IMR-90 (cell line): Measurements from ENCODE around the gene EIF4A3. TPM values are rescaled to one million over a fixed set of nuclear protein-coding genes. Genes with fewer than 3 reads are reported as not detected.

ENCODE experiments used
- ATAC-seq: fragments of 200-7000 bp; cut with Tn5 transposase; 2 replicates; pipeline ENCODE4 v1.9.1; 2020; ENCODE audit warnings: low read depth, mild to moderate bottlenecking, moderate library complexity
- BruUV-seq: library from RNA; stranded (reverse); fragments of 400-500 nt; replicated peaks from 2 replicates; lab custom pipeline; 2021; lab: Mats Ljungman, UMichigan
- CTCF ChIA-PET: fragments of 300-600 bp; formaldehyde crosslinking; extraction: SDS; loops from one replicate; lab custom pipeline; 2021; ENCODE audit warnings: antibody characterized with exemption; lab: Yijun Ruan, JAX
- POLR2A ChIA-PET: fragments of 300-600 bp; sonication (Branson Sonifier 250); formaldehyde crosslinking; loops from one replicate; lab custom pipeline; 2022; ENCODE audit warnings: antibody characterized with exemption; ENCODE audit not compliant: unreplicated experiment; lab: Charles Lee
- DNase-seq: peaks from one replicate; pipeline ENCODE4 v3.0.0; 2013
- H2AFZ ChIP-seq: replicated peaks from 2 replicates; pipeline ENCODE3; 2013; ENCODE audit warnings: low read length, mild to moderate bottlenecking; ENCODE audit not compliant: poor library complexity
- H2AK5ac ChIP-seq: 2 replicates; pipeline ENCODE4 v1.6.1; 2013; ENCODE audit warnings: low read depth, low read length, inconsistent platforms
- H2AK9ac ChIP-seq: replicated peaks from 2 replicates; pipeline ENCODE3; 2013; ENCODE audit warnings: mild to moderate bottlenecking, low read depth, low read length, moderate library complexity; ENCODE audit not compliant: poor library complexity
- H2BK120ac ChIP-seq: 2 replicates; pipeline ENCODE4 v1.6.1; 2013; ENCODE audit warnings: low read depth, low read length, inconsistent platforms
- H2BK15ac ChIP-seq: 3 replicates; pipeline ENCODE4 v1.6.1; 2013; ENCODE audit warnings: low read depth, low read length, inconsistent platforms
- H2BK20ac ChIP-seq: 2 replicates; pipeline ENCODE4 v1.6.1; 2013; ENCODE audit warnings: low read depth, mild to moderate bottlenecking, inconsistent platforms, low read length, moderate library complexity
- H2BK5ac ChIP-seq: 2 replicates; pipeline ENCODE4 v1.6.1; 2013; ENCODE audit warnings: mild to moderate bottlenecking, low read depth, low read length, inconsistent platforms; ENCODE audit not compliant: poor library complexity, severe bottlenecking
- H3K14ac ChIP-seq: replicated peaks from 2 replicates; pipeline ENCODE4 v1.6.1; 2013; ENCODE audit warnings: low read depth, low read length, inconsistent platforms
- H3K18ac ChIP-seq: 2 replicates; pipeline ENCODE4 v1.6.1; 2013; ENCODE audit warnings: low read depth, low read length, control low read depth
- H3K23ac ChIP-seq: 2 replicates; pipeline ENCODE4 v1.6.1; 2013; ENCODE audit warnings: low read depth, low read length, inconsistent platforms
- H3K27ac ChIP-seq: 2 replicates; pipeline ENCODE4 v1.5.1; 2013; ENCODE audit warnings: mild to moderate bottlenecking, control low read depth, low read length; ENCODE audit not compliant: insufficient read depth
- H3K27me3 ChIP-seq: 2 replicates; pipeline ENCODE4 v1.6.1; 2013; ENCODE audit warnings: low read length; ENCODE audit not compliant: control insufficient read depth, insufficient read depth
- H3K36me3 ChIP-seq: 2 replicates; pipeline ENCODE4 v1.6.1; 2013; ENCODE audit warnings: low read length, mixed read lengths; ENCODE audit not compliant: control insufficient read depth, insufficient read depth
- H3K4ac ChIP-seq: 2 replicates; pipeline ENCODE4 v1.6.1; 2013; ENCODE audit warnings: low read depth, low read length, inconsistent platforms
- H3K4me1 ChIP-seq: 2 replicates; pipeline ENCODE4 v1.6.1; 2013; ENCODE audit warnings: low read length, mixed read lengths; ENCODE audit not compliant: control insufficient read depth, insufficient read depth
- H3K4me2 ChIP-seq: 2 replicates; pipeline ENCODE4 v1.6.1; 2013; ENCODE audit warnings: low read depth, mild to moderate bottlenecking, control low read depth, low read length, moderate library complexity
- H3K4me3 ChIP-seq: 2 replicates; pipeline ENCODE4 v1.5.1; 2013; ENCODE audit warnings: low read depth, mild to moderate bottlenecking, control low read depth, low read length, moderate library complexity; ENCODE audit not compliant: insufficient read depth
- H3K56ac ChIP-seq: 2 replicates; pipeline ENCODE4 v1.6.1; 2013; ENCODE audit warnings: low read length, inconsistent platforms; ENCODE audit not compliant: insufficient read depth; ENCODE audit errors: extremely low read depth
- H3K79me1 ChIP-seq, 2 experiments: 2 replicates each; pipeline ENCODE4 v1.6.1; 2013; ENCODE audit warnings: low read length in 2 of 2, inconsistent platforms in 1 of 2, low read depth in 1 of 2
- H3K9ac ChIP-seq: 2 replicates; pipeline ENCODE4 v1.6.1; 2013; ENCODE audit warnings: low read depth, low read length, control low read depth
- H3K9me1 ChIP-seq: 2 replicates; pipeline ENCODE4 v1.6.1; 2013; ENCODE audit warnings: low read length, inconsistent platforms; ENCODE audit not compliant: insufficient read depth
- H3K9me3 ChIP-seq: 2 replicates; pipeline ENCODE4 v1.6.1; 2013; ENCODE audit warnings: low read length; ENCODE audit not compliant: control insufficient read depth, insufficient read depth
- H4K20me1 ChIP-seq: 2 replicates; pipeline ENCODE4 v1.6.1; 2013; ENCODE audit warnings: low read length, inconsistent platforms; ENCODE audit not compliant: insufficient read depth
- H4K5ac ChIP-seq: 2 replicates; pipeline ENCODE4 v1.6.1; 2013; ENCODE audit warnings: mild to moderate bottlenecking, low read depth, low read length, control low read depth
- H4K8ac ChIP-seq, 2 experiments: 2 replicates each; pipeline ENCODE4 v1.6.1; 2013; ENCODE audit warnings: low read depth in 2 of 2, low read length in 2 of 2, control low read depth in 1 of 2, inconsistent platforms in 1 of 2
- H4K91ac ChIP-seq: 2 replicates; pipeline ENCODE4 v1.6.1; 2013; ENCODE audit warnings: low read depth, low read length, inconsistent platforms; ENCODE audit not compliant: insufficient read depth
- BHLHE40 ChIP-seq: fragments of 150-350 bp; IDR thresholded peaks from 2 replicates; pipeline ENCODE4 v1.6.1; 2016; ENCODE audit warnings: mild to moderate bottlenecking, low read depth, low read length
- CEBPB ChIP-seq: IDR thresholded peaks from 2 replicates; pipeline ENCODE4 v1.6.1; 2012; ENCODE audit warnings: low read depth, low read length, improper control_type of control experiment
- CHD1 ChIP-seq: IDR thresholded peaks from 2 replicates; pipeline ENCODE4 v1.6.1; 2012; ENCODE audit warnings: low read depth, low read length, improper control_type of control experiment
- CTCF ChIP-seq: conservative IDR thresholded peaks from 2 replicates; pipeline ENCODE4 v1.5.1; 2012; ENCODE audit warnings: mild to moderate bottlenecking, low read depth, low read length, improper control_type of control experiment
- ELK1 ChIP-seq: fragments of 150-350 bp; IDR thresholded peaks from 2 replicates; pipeline ENCODE4 v1.6.1; 2016; ENCODE audit warnings: low read depth, mild to moderate bottlenecking, low read length, moderate library complexity, borderline replicate concordance
- FOS ChIP-seq: fragments of 150-350 bp; IDR thresholded peaks from 2 replicates; pipeline ENCODE4 v1.6.1; 2016; ENCODE audit warnings: low read depth, low read length
- MAFK ChIP-seq: IDR thresholded peaks from 2 replicates; pipeline ENCODE4 v1.6.1; 2012; ENCODE audit warnings: low read depth, low read length, improper control_type of control experiment
- MAZ ChIP-seq: IDR thresholded peaks from 2 replicates; pipeline ENCODE4 v1.6.1; 2012; ENCODE audit warnings: low read depth, mild to moderate bottlenecking, low read length, improper control_type of control experiment, moderate library complexity, borderline replicate concordance
- MXI1 ChIP-seq: IDR thresholded peaks from 2 replicates; pipeline ENCODE4 v1.6.1; 2012; ENCODE audit warnings: low read depth, mild to moderate bottlenecking, low read length, moderate library complexity, borderline replicate concordance
- NFE2L2 ChIP-seq: fragments of 150-350 bp; IDR thresholded peaks from 2 replicates; pipeline ENCODE4 v1.6.1; 2016; ENCODE audit warnings: low read depth, mild to moderate bottlenecking, low read length
- POLR2A ChIP-seq: IDR thresholded peaks from 2 replicates; pipeline ENCODE4 v1.6.1; 2012; ENCODE audit warnings: mild to moderate bottlenecking, low read depth, low read length
- RAD21 ChIP-seq: IDR thresholded peaks from 2 replicates; pipeline ENCODE4 v1.6.1; 2012; ENCODE audit warnings: low read length, improper control_type of control experiment
- RCOR1 ChIP-seq: IDR thresholded peaks from 2 replicates; pipeline ENCODE4 v1.6.1; 2012; ENCODE audit warnings: mild to moderate bottlenecking, low read length, improper control_type of control experiment; ENCODE audit not compliant: insufficient replicate concordance
- RFX5 ChIP-seq: IDR thresholded peaks from 2 replicates; pipeline ENCODE4 v1.8.0; 2012; ENCODE audit warnings: low read depth, mild to moderate bottlenecking, low read length, moderate library complexity
- SMC3 ChIP-seq: fragments of 150-350 bp; IDR thresholded peaks from 2 replicates; pipeline ENCODE4 v1.6.1; 2016; ENCODE audit warnings: low read depth, mild to moderate bottlenecking, antibody characterized with exemption, low read length, moderate library complexity
- WGBS, 2 experiments: methylation state at CpG; one replicate each; pipeline versions ENCODE4 v1.1.5 to v1.1.7; 2013; ENCODE audit warnings: missing lambda C conversion rate in 2 of 2; ENCODE audit not compliant: insufficient read length in 1 of 2; ENCODE audit errors: extremely low coverage in 2 of 2; 5-methylcytosine and 5-hydroxymethylcytosine counted together
- dilution Hi-C: fragments of 300-500 bp; cut with HindIII; formaldehyde crosslinking; loops from one replicate; pipeline ENCODE4 v1.14.3; 2018; ENCODE audit warnings: low sequenced_read_pairs; ENCODE audit not compliant: unreplicated experiment
- in situ Hi-C: fragments of 300-500 bp; cut with MboI; formaldehyde crosslinking; loops from 3 replicates; pipeline ENCODE4 v1.14.3; 2019; ENCODE audit warnings: low sequenced_read_pairs, inconsistent platforms, mixed read lengths
- intact Hi-C: fragments of 100-400 bp; cut with micrococcal nuclease; formaldehyde crosslinking; loops from 2 replicates; pipeline ENCODE4 v1.10.0; 2022
- polyA plus RNA-seq, 3 experiments: library from polyadenylated mRNA; depleted of rRNA; stranded (reverse); fragments of >200 nt; gene quantifications; 2 replicates each; pipeline ENCODE4 v1.2.3, GENCODE V29; 2012; ENCODE audit warnings: low replicate concordance in 1 of 3
- total RNA-seq: library from RNA; depleted of rRNA; stranded (reverse); fragments of >200 nt; gene quantifications from 2 replicates; pipeline ENCODE4 v1.2.3, GENCODE V29; 2012
- TF ChIP-seq, protein P1 (sequence below): fragments of 150-350 bp; IDR thresholded peaks from 2 replicates; pipeline ENCODE4 v1.6.1; 2017; ENCODE audit warnings: mild to moderate bottlenecking, antibody characterized with exemption, low read length, low read depth

Gene EIF4A3
- total and polyA plus RNA-seq, 2 of the 4 experiments (the other 2 are of a cell fraction) = 85.3 to 97.1 TPM

GRCh38 chr17:80119839-80120238, 27.1 kb downstream of the EIF4A3 start:
- Histone ChIP-seq H3K9me3 (no peaks in the 10 kb centered on the region), H3K56ac (no peak overlapping the region), H2BK120ac (no peak overlapping the region), H4K91ac (no peak overlapping the region), H3K14ac (no peak overlapping the region), H4K8ac (no peak overlapping the region), H2BK20ac (no peak overlapping the region), H4K20me1 (no peaks in the 10 kb centered on the region), H3K18ac (no peak overlapping the region), H3K23ac (no peak overlapping the region), H3K4me1 (peaks cover 7% of the 10 kb centered on the region), H3K9me1 (peaks cover 7% of the 10 kb centered on the region), H3K4me3 (no peak overlapping the region), H3K9ac (no peak overlapping the region), H2AK9ac (no peak overlapping the region), H2BK15ac (no peak overlapping the region), H2AFZ (no peak overlapping the region), H3K27ac (no peak overlapping the region), H2AK5ac (no peak overlapping the region; the same call in 1 of the 2 replicates), H3K36me3 (peaks cover 3% of the 10 kb centered on the region; the same call in 1 of the 2 replicates), H3K79me1 (no peaks in the 10 kb centered on the region), H2BK5ac (no peak overlapping the region), H4K5ac (no peak overlapping the region), H3K27me3 (no peaks in the 10 kb centered on the region), H3K4ac (no peak overlapping the region), H3K4me2 (no peak overlapping the region)
- BruUV-seq = no TSS peak
- TF ChIP-seq RAD21 (no peak), BHLHE40 (no peak), MAZ (no peak), CTCF (no peak), CEBPB (no peak), ELK1 (no peak), RCOR1 (no peak), MAFK (no peak), RFX5 (no peak), CHD1 (no peak), MXI1 (no peak), POLR2A (no peak), NFE2L2 (no peak), FOS (no peak), SMC3 (no peak)
- TF ChIP-seq, protein P1, sequence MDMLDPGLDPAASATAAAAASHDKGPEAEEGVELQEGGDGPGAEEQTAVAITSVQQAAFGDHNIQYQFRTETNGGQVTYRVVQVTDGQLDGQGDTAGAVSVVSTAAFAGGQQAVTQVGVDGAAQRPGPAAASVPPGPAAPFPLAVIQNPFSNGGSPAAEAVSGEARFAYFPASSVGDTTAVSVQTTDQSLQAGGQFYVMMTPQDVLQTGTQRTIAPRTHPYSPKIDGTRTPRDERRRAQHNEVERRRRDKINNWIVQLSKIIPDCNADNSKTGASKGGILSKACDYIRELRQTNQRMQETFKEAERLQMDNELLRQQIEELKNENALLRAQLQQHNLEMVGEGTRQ = no peak
- in situ Hi-C loops (no loop called here), dilution Hi-C loops (no loop called here), intact Hi-C loops (no loop called here)
- WGBS, 2 experiments = no CpG with 5 or more reads among the region's 9 CpGs
- ChIA-PET CTCF (no interaction called here), POLR2A (no interaction called here)
- no peak for DNase-seq
- ATAC-seq = no peak
